GM19239 (cell line): Measurements from ENCODE around the gene RPS19.

Source experiments
- DNase-seq: peaks from one replicate; pipeline ENCODE4 v3.0.0; 2011; ENCODE audit warnings: low spot score; ENCODE audit not compliant: insufficient read length
- FAIRE-seq: peaks from 2 replicates; lab custom pipeline; 2011; peaks lifted over from hg19 to GRCh38; lab: Jason Lieb, UNC

Gene RPS19

GRCh38 chr19:41859618-41860418 is at the start of gene RPS19:
TSS of gene RPS19 (plus strand) at chr19:41860255. CDS start at chr19:41860775, 520 bp downstream.
- FAIRE-seq (peak; percentile 97), DNase-seq (peak; percentile 85)

- FAIRE-seq: no peak
- no peak for DNase-seq
These were observed 49.8 kb upstream of the RPS19 start for GRCh38 chr19:41810301-41810700.

GRCh38 chr19:41811036-41811435 is 49.0 kb upstream of the RPS19 start:
- DNase-seq (no peak), FAIRE-seq (no peak)

GRCh38 chr19:41811981-41812380 is 48.1 kb upstream of the RPS19 start:
- FAIRE-seq: no peak
- no peak for DNase-seq

GRCh38 chr19:41813911-41814310 is 46.1 kb upstream of the RPS19 start:
- FAIRE-seq (no peak), DNase-seq (no peak)

DNA sequence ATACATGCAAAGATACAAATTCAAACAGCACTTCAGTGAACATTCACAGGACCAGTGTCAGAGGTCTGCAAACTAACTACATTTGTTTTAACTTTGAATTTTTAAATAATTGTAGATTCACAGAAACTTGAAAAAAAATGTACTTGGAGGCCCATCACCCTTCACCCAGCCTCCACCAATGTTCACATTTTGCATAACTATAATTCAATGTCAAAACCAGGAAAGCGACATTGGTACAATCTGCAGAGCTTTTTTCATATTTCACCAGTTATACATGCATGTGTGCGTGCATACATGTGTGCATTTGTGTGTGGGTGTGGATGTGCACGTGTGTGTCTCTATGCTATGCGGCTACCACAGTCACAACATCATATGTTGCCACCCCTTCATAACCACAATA is 44.8 kb upstream of the RPS19 start:
- FAIRE-seq (no peak), DNase-seq (no peak)

- FAIRE-seq (no peak), DNase-seq (no peak)
These were observed 43.3 kb upstream of the RPS19 start for GRCh38 chr19:41816761-41817160.

- DNase-seq (peak; percentile 54), FAIRE-seq (peak; percentile 87)
These were observed 38.9 kb upstream of the RPS19 start for GRCh38 chr19:41821003-41821735.

DNA sequence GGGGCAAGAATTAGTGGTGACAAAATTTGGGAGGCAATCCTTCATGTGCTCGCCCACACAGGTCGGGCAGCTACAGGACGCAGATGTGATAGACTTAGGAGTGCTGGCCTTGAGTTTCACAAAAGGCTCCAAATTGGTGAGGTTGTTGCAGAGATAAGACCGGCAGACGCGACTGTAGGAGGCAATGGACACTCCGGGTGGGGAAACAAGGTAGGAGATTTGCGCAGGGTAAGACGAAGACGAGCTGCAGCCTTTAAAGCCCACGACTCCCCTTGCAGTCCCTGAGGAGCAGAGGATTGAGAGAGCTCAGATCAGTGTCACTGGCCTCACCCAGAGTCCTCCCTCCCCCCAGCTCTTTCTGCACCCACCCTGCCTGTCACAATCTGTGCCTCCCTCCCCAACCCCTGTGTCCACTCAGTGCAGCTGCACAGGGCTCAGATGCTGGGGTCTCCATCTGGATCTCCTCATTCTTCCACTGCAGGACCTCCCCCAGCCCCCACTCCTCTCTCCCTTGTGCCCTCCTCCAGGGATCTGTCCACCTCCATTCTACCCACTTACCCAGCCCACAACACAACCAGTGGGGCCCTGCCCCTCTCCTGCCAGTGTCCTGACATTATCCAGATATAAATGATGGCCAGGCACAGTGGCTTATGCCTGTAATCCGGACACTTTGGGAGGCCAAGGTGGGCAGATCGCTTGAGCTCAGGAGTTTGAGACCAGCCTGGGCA is 21.9 kb upstream of the RPS19 start:
- FAIRE-seq (no peak), DNase-seq (no peak)

GRCh38 chr19:41839211-41839610 is 20.8 kb upstream of the RPS19 start:
- DNase-seq (no peak), FAIRE-seq (no peak)

- FAIRE-seq (no peak), DNase-seq (no peak)
These were observed 16.7 kb upstream of the RPS19 start for GRCh38 chr19:41843371-41843770.

DNA sequence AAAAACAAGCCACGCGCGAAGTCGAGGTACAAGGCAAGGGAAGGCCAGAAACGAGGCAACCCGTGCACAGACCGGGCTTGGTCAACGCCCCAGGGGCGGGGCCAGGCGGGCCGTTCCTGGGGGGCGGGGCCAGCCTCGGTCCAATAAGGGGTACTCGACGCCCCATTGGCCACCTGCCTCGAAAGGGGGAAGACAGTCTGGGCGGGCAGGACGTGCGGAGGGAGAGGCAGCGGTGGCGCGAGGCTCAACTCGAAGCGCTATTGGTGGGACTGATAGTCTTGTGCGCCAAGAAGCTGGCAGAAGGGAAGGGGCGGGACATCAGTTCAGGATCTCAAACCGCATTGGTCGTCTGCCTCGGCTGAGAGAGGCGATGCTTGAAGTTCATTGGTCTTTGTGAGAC is 15.5 kb upstream of the RPS19 start, which contains the start of gene LYPD4:
Gene LYPD4 (minus strand): TSS at position 83 of the 400 bp plus-strand sequence. CDS start 5,398 bp downstream, outside the sequence.
- FAIRE-seq: no peak
- no peak for DNase-seq

- FAIRE-seq (no peak), DNase-seq (no peak)
These were observed 15.2 kb upstream of the RPS19 start, which contains the start of gene DMRTC2 for GRCh38 chr19:41845001-41845050. TSS of gene DMRTC2 (plus strand) at chr19:41845042. CDS start at chr19:41847429, 2,387 bp downstream.

DNA sequence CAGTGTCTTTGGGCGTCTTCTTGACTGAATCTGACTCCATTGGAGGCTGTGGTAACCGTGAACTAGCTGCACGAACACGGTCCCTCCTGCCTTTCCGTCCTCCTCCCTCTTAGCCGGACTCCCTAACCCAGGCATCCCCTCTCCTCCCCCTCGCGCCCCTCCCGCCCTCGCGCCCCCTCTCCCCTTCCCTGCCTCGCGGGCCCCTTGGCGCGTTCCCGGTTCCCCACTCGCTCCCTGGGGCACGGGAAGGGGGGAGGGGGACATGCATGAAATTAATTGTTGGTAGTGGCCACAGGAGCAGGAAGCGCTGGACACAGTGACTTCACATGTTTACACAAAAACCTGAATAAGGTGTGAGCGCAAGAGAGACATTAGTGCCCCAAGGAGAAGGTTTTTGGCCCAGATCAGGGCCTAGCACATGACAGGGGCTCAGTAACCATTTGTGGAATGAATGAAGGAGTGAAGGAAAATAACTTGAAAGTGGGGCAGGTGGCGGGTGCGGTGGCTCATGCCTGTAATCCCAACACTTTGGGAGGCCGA is 14.9 kb upstream of the RPS19 start:
- DNase-seq (no peak), FAIRE-seq (no peak)

- DNase-seq (no peak), FAIRE-seq (no peak)
These were observed 12.5 kb upstream of the RPS19 start for GRCh38 chr19:41847351-41848105.

DNA sequence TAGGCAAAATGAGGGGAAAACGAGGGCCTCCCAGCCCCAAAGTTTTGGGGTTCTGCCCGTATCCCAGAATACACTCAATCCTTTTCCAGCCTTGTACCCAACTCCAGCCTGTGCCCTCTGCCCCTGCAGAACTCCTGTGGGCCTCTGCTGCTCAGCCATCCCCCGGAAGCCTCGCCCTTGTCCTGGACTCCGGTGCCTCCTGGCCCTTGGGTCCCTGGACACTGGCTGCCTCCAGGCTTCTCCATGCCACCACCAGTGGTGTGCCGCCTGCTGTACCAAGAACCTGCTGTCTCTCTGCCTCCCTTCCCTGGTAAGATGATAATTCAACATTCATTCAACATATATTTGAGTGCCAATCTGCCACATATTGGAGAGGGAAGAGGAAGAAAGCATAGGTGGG is 11.4 kb upstream of the RPS19 start:
- DNase-seq (no peak), FAIRE-seq (no peak)

- DNase-seq (no peak), FAIRE-seq (no peak)
These were observed 11.0 kb upstream of the RPS19 start for GRCh38 chr19:41849067-41849466.

DNA sequence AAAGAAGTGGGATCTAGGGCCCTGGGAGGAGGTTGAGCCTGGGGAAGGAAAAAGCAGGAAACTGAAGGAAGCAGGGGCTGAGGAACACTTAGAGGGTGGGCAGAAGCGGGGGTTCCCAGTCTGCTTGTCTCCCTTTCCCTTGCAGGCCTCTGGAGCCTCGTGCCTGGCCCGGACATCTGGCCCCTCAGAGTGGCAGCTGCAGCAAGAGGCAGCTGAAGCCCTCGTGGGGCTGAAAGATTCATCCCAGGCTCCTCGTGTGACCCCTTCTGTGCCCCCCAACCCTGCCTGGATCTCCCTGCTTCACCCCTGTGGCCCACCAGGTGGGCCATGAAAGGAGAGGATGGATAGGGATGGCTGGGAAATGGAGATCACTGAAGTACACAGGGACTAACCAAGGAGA is 9.7 kb upstream of the RPS19 start:
- DNase-seq: no peak
- no peak for FAIRE-seq

DNA sequence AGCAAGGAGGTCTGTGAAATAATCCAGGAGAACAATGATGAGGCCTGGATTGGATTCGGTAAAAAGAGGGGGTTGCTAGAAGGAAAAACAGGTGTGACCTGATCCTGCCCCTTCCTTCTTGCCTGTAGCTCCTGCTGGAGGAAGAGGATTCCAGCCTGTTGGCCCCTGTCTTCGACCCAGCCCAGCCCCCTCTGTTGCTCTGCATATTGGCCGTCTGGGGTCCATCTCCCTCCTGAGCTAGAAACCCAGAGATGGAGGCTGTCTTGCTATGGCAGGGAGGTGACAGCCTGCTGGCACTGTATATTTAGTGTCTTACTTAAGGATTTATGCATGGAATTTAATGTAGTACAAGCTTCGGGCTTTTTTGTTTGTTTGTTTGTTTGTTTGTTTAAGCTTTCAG is 8.6 kb upstream of the RPS19 start:
- DNase-seq (no peak), FAIRE-seq (no peak)

DNA sequence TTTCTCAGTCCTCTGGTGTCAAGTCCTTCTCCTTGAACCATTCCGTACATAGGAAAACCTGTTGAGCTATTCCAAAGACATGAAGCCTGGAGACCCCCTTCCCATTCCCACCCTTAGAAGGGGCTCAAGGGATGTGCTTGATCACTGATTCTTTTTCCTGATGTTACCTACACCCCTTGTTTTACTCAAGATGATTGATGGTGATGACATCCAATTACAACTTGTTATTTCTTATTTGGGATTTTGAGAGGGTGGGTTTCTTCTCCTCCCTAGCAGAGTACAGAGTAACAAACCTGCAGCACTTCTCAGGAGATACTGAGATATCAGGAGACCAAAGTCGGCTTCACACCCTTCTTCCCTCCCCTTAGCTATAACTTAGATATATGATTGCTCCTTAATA is 6.7 kb upstream of the RPS19 start:
- DNase-seq (no peak), FAIRE-seq (no peak)
